Natural killer cell treated with Interleukin-12 subunit alpha and Interleukin-12 subunit beta and Interleukin-15 and Interleukin-18, amount 100 ng/mL, for 72 hours (primary cell): Measurements from ENCODE around the gene COA8. TPM values are rescaled to one million over a fixed set of nuclear protein-coding genes. Genes with fewer than 3 reads are reported as not detected.

Source experiments
- ATAC-seq, 2 donors: fragments of 150-1000 bp; cut with Tn5 transposase in 1 of 2; sonication (Bioruptor Pico), chemical (Tn5 transposase) in 1 of 2; 2 replicates each; pipeline ENCODE4 v1.10.0; 2021
- DNase-seq: peaks from one replicate; pipeline ENCODE4 v3.0.0; 2022; ENCODE audit warnings: low spot score
- H3K27ac Mint-ChIP-seq, 2 donors: 1 replicate in 1 of 2; 2 replicates in 1 of 2; pipeline ENCODE4 v1.8.0; 2022; ENCODE audit warnings: mixed read lengths in 2 of 2, mild to moderate bottlenecking in 1 of 2, moderate library complexity in 1 of 2
- H3K27me3 Mint-ChIP-seq, 2 donors: 1 replicate in 1 of 2; 2 replicates in 1 of 2; pipeline ENCODE4 v1.8.0; 2022; ENCODE audit warnings: mixed read lengths in 2 of 2
- H3K36me3 Mint-ChIP-seq: one replicate; pipeline ENCODE4 v1.8.0; 2022; ENCODE audit warnings: mixed read lengths
- H3K4me1 Mint-ChIP-seq, 2 donors: 1 replicate in 1 of 2; 2 replicates in 1 of 2; pipeline ENCODE4 v1.8.0; 2022; ENCODE audit warnings: low read depth in 2 of 2, mixed read lengths in 2 of 2, mild to moderate bottlenecking in 1 of 2
- H3K4me3 Mint-ChIP-seq: one replicate; pipeline ENCODE4 v1.8.0; 2022; ENCODE audit warnings: mixed read lengths
- H3K9me3 Mint-ChIP-seq: 2 replicates; pipeline ENCODE4 v1.8.0; 2022; ENCODE audit warnings: mixed read lengths
- total RNA-seq, 2 donors: library from RNA; stranded (reverse); gene quantifications; one replicate each; pipeline ENCODE4 v1.2.3, GENCODE V29; 2022

COA8 gene
- total RNA-seq, 2 donors from 2014 or later, result 35.8 to 38.3 TPM

DNA sequence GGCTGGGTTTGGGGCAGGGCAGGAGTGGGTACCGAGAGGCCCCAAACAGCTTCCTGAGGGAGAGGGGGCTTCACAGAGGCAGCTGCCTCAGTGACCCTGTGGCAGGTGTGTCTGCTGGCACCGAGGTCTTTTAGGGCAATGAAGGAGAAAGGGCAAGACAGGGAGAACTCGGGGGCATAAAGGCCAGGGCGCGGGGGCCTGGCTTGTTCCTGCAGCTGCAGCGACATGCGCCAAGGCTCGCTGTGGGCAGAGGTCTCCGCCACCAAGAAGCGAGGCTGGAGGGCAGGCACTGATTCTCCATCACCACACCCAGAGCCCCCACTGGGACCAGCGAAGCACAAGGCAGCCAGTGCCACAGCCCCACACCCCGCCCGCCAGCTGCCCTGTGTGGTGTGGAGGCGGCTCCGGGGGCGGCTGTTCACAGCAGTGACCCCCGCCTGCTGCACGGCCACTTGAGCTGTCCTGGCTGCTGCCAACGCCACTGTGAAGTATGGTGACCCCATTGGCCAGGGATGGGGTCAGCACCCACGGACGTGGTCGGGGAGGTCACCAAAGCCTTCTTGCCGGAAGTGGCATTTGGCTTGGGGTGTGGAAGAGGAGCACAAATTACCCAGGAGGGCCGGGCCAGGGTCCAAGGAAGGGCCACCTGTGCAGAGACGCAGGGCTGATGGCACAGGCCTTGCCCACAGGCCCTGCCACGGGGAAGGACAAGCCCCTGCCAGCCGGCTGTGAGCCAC, 16.7 kb upstream of the COA8 start:
- H3K27ac Mint-ChIP-seq, result no peak overlapping the region
- H3K27me3 Mint-ChIP-seq, result no peaks in the 10 kb centered on the region
- no peaks in the 10 kb centered on the region for H3K9me3 Mint-ChIP-seq
- no peak overlapping the region for H3K4me3 Mint-ChIP-seq
- H3K36me3 Mint-ChIP-seq, result no peaks in the 10 kb centered on the region
- DNase-seq (no peak), ATAC-seq (no peak)
- no peaks in the 10 kb centered on the region for H3K4me1 Mint-ChIP-seq

GRCh38 chr14:103546652-103547454, 15.9 kb upstream of the COA8 start:
- no peaks in the 10 kb centered on the region for H3K36me3 Mint-ChIP-seq
- no peaks in the 10 kb centered on the region for H3K27me3 Mint-ChIP-seq

DNA sequence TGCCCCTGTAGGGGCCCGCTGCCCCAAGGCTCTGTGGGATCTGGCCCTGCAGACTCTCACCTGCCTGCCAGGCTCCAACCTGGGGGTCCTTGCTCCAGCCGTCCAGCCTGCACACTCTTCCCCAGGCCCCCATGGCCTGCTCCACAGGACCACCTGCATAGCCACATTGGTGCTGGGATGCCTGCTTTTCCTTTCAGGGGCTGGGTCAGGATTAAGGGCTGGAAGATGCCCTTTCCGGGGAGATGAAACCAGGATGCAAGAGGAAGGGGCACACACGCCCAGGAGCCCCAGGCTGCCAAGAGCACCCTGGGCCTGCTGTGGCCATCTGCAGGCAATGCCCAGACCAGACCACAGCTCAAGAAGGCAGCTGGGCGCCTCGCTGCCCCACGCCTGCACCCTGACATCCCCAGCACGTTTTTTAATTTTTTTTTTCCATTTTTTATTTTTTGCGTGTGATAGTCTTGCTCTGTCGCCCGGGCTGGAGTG, 15.3 kb upstream of the COA8 start:
- no peak for DNase-seq
- ATAC-seq, result no peak
- peaks cover 0 to 8% of the 10 kb centered on the region in 2 donors for H3K4me1 Mint-ChIP-seq
- no peaks in the 10 kb centered on the region for H3K36me3 Mint-ChIP-seq
- no peak overlapping the region for H3K4me3 Mint-ChIP-seq
- H3K27me3 Mint-ChIP-seq, result no peaks in the 10 kb centered on the region
- H3K27ac Mint-ChIP-seq, result no peak overlapping the region
- H3K9me3 Mint-ChIP-seq, result no peaks in the 10 kb centered on the region

More at GRCh38 chr14:103546652-103547454, 15.9 kb upstream of the COA8 start:
- Mint-ChIP-seq H3K4me1 (peaks cover 0 to 5% of the 10 kb centered on the region in 2 donors), H3K9me3 (no peaks in the 10 kb centered on the region), H3K27ac (no peak overlapping the region), H3K4me3 (no peak overlapping the region)
- ATAC-seq (peak; percentile 58 to 64), DNase-seq (peak; percentile 78)

GRCh38 chr14:103547941-103548462, 14.8 kb upstream of the COA8 start:
- no peak for ATAC-seq
- no peak for DNase-seq
- no peaks in the 10 kb centered on the region for H3K27me3 Mint-ChIP-seq
- no peaks in the 10 kb centered on the region for H3K36me3 Mint-ChIP-seq
- H3K9me3 Mint-ChIP-seq, result no peaks in the 10 kb centered on the region
- peaks cover 0 to 11% of the 10 kb centered on the region in 2 donors for H3K4me1 Mint-ChIP-seq
- H3K27ac Mint-ChIP-seq, result no peak overlapping the region
- H3K4me3 Mint-ChIP-seq, result no peak overlapping the region

- peaks cover 0 to 12% of the 10 kb centered on the region in 2 donors for H3K4me1 Mint-ChIP-seq
- no peaks in the 10 kb centered on the region for H3K27me3 Mint-ChIP-seq
- H3K9me3 Mint-ChIP-seq, result no peaks in the 10 kb centered on the region
- no peak overlapping the region for H3K27ac Mint-ChIP-seq
- no peak overlapping the region for H3K4me3 Mint-ChIP-seq
- DNase-seq, result no peak
- no peaks in the 10 kb centered on the region for H3K36me3 Mint-ChIP-seq
- ATAC-seq, result no peak
Observed at GRCh38 chr14:103548463-103549351, 14.1 kb upstream of the COA8 start.

DNA sequence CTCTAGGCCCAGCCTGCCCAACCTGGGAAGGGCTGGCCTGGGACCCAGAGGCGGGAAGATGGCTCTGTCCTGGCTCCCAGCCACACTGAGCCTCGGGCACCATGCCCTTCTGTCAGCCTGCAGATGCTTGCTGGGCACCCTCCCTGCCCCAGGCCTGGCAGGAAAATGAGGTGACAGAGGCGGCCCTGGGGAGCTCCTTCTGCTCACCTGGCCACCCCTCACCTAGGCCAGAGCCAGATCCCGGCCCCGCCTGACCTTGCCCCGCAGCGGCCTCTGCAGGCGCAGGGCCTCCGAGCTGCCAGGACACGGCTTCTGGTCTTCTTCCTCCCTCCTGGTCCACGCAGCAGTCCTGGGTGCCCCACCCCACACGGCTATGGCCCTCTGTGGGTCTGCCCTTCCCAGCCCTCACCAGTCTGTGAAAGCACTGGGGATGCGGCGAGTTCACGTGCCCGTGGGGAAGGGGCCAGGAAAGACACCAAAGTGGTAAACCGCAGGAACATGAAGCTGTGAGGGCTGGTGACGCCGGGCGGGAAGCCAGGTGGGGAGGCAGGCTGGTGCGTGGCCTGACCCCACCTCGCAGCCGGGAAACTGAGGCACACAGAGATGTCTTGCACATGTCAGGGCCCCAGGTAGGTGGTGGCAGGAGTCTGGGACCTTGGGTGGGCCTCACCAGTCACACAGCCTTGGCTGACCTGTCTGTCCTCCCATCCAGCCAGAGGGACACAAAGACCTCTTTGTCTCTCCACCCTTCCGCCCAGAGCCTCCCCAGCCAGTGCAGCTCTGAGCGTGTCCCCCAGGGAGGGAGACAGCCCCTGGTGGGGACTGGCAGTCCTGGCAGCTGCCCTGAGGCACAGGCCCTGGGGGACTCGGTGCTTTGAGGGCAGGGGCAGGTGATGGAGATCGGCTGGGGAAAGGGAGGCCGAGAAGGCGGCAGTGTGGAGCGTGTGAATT, 13.1 kb upstream of the COA8 start:
- Mint-ChIP-seq H3K27ac (no peak overlapping the region), H3K27me3 (no peaks in the 10 kb centered on the region), H3K4me3 (no peak overlapping the region), H3K9me3 (no peaks in the 10 kb centered on the region), H3K36me3 (no peaks in the 10 kb centered on the region), H3K4me1 (peaks cover 0 to 12% of the 10 kb centered on the region in 2 donors)
- ATAC-seq (no peak), DNase-seq (no peak)

DNA sequence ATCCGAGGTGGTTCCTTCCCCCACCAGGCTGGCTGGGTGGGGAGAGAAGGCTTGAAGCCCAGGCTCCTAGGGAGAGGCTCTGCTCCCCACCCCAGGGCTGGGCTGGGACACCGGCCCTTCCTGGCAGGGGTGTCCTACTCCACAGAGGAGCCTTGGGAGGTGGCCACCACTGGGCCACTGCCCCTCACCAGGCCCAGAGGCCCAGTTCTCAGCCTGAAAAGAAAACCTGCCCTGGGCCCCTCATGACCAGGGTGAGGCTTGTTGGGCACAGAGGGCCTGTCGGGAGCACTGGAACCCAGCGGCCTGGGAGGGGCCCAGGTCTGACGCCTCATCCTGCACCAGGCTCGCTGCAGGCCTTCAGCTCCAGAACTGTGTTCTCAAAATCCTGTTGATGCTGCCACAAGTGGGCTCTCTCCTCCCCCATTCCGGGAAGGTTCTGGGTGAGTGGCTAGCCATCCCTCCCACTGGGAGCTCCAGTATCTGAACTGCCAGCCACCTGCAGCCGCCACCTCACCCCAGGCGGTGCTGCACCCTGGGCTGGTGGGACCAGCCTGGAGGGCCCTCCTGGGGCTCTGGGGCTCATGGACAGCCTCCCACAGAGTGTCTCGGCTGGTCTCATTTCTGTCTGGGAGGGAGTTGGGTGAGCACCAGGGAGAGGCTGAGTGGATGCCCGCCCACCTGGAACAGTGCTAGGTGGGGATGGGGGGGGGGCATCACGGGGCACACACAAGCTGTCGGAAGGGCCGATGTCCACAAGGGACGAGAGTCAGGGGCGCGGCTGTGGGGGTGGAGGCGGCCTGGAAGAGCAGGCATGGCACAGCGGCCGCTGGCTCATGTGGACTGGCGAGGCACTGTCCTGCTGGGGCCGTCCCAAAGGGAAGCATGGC, 12.1 kb upstream of the COA8 start:
- Mint-ChIP-seq H3K4me3 (no peak overlapping the region), H3K27ac (no peak overlapping the region)

DNA sequence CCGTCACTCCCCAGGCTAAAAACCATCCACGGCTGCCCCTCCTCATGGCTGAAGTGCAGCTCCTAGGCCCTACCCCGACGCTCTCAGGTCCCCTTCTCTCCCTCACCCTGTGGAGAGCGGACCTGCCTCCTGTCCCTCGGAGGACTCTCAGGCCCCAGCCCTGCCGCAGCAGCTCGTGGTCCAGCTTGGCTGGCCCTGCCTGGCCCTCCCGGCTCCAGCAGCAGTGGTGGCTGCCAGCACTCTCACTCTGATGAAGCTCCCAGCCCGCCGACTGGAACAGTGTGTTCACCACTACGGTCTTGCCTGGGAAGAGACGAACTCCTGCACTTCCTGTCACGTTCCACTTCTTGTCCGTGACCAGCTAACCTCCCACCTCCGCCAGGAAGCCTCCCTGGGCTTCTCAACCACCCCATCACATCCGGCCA, 11.4 kb upstream of the COA8 start:
- H3K9me3 Mint-ChIP-seq, result no peaks in the 10 kb centered on the region
- H3K36me3 Mint-ChIP-seq, result no peaks in the 10 kb centered on the region
- ATAC-seq (no peak), DNase-seq (no peak)
- peaks cover 0 to 17% of the 10 kb centered on the region in 2 donors for H3K4me1 Mint-ChIP-seq
- H3K27me3 Mint-ChIP-seq, result no peaks in the 10 kb centered on the region
- no peak overlapping the region for H3K27ac Mint-ChIP-seq
- H3K4me3 Mint-ChIP-seq, result no peak overlapping the region

More for the DNA sequence above, 12.1 kb upstream of the COA8 start:
- DNase-seq (no peak), ATAC-seq (no peak)
- Mint-ChIP-seq H3K4me1 (peaks cover 0 to 17% of the 10 kb centered on the region in 2 donors), H3K9me3 (no peaks in the 10 kb centered on the region), H3K27me3 (no peaks in the 10 kb centered on the region), H3K36me3 (no peaks in the 10 kb centered on the region)

DNA sequence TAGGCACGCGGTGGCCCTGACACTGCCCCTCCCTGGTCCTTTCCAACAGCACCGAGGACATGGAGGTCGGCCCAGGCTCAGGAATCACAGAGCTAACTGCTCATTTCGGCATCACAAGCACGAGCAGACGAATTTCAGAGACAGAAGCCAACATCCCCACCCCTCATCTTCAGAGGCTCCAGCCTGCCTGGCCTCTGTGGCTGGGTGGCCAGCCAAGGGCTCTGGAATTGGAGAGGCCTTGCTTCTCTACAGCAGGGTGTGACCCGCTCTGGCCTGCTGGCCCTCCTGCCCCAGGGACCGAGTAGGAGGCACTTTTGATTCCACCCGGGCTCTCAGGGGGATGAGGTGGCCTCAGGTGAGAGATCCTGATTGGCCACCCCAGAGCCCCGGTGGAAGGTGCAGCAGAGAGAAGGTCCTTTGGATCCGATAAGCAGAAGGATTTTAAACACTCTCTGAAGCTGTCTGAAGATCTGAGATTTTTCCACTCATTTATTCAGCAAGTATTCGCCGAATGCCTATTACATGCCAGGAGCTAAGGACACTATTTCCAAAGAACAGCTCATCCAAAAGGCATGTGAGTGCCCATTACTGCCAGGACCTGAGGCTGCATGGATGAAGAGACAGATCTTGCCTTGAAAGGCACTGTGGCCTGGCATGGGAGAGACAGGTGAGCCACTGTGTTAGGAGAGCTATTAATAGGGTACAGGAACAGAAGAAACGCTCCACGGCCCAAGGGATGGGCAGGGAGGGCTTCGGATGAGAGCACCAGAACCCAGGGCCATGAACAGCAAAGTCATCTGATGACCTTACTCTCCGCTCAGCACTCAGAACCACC, 10.5 kb upstream of the COA8 start:
- Mint-ChIP-seq H3K4me1 (peaks cover 0 to 20% of the 10 kb centered on the region in 2 donors), H3K36me3 (no peaks in the 10 kb centered on the region), H3K4me3 (no peak overlapping the region), H3K27me3 (no peaks in the 10 kb centered on the region), H3K27ac (no peak overlapping the region), H3K9me3 (no peaks in the 10 kb centered on the region)
- ATAC-seq (no peak), DNase-seq (no peak)

DNA sequence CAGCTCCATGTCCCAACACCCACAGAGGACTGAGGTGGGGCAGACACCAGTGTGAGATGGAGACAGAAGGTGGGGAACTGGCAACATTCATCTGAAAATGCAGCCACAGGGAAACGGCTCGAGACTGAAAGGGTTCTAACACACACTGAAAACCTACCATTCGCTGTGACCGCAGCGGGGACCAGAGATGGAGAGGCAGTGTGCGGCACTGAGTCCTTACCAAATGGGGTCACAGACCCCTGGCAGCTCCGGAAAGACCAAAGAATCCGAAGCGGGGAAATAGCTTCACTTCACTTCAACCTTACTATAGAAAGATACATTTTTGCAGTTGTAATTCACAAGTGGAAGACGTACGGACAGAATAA, 9.9 kb upstream of the COA8 start:
- H3K4me3 Mint-ChIP-seq, result no peak overlapping the region
- ATAC-seq (no peak), DNase-seq (peak; percentile 37)
- no peaks in the 10 kb centered on the region for H3K9me3 Mint-ChIP-seq
- peaks cover under 1 to 22% of the 10 kb centered on the region in 2 donors for H3K4me1 Mint-ChIP-seq
- no peaks in the 10 kb centered on the region for H3K36me3 Mint-ChIP-seq
- no peaks in the 10 kb centered on the region for H3K27me3 Mint-ChIP-seq
- no peak overlapping the region for H3K27ac Mint-ChIP-seq

DNA sequence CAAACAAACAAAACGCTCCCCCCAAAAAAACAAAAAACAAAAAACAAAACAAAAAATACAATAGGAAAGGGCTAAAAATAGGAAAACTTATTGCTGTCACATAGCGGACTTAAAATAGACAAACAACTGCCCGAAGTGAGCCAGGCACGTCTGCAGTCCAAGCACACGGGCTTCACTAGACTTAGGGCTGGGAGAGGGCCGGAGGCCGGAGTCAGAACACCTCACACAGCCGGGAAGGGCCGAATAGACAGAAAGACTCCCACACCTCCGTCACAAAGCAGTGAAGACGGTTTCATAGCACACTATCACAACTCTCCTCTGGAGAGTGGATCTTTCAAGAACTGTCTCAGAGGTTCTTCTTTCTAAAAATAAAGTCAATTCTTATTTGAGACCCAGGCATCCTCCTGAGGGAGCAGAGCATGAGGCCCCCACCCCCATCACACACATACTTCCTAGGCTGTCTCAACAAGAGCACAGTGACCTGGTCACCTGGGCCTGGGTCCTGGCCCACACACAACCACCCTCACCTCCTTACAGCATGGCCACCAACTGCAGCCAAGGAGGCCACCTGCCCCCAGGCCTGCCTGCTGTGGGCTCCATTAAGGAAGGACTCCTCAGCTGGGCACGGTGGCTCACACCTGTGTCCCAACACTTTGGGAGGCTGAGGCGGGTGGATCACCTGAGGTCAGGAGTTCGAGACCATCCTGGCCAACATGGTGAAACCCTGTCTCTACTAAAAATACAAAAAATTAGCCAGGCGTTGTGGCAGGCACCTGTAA, 7.0 kb upstream of the COA8 start:
- H3K9me3 Mint-ChIP-seq, result no peaks in the 10 kb centered on the region
- no peaks in the 10 kb centered on the region for H3K27me3 Mint-ChIP-seq
- DNase-seq (no peak), ATAC-seq (no peak)
- H3K4me1 Mint-ChIP-seq, result peaks cover 22 to 39% of the 10 kb centered on the region in 2 donors
- no peak overlapping the region for H3K27ac Mint-ChIP-seq
- no peak overlapping the region for H3K4me3 Mint-ChIP-seq
- H3K36me3 Mint-ChIP-seq, result peaks cover 11% of the 10 kb centered on the region
